Gastrocnemius medialis (tissue), 4 donors: ENCODE data around the gene SLC2A1. TPM values are rescaled to one million over a fixed set of nuclear protein-coding genes. Genes with fewer than 3 reads are reported as not detected.
"Not testable (repeated sequence)": the region's sequence is repeated elsewhere in the genome, so short reads cannot be mapped to it uniquely, and the experiment has no call there.

Source experiments
- ATAC-seq, 2 donors: fragments of 150-250 bp; one replicate each; pipeline ENCODE4 v1.9.1; 2016
- DNase-seq, 2 donors: peaks; one replicate each; pipeline ENCODE4 v3.0.0-alpha.2; 2019
- H3K27ac ChIP-seq, 4 donors: fragments of 200-600 bp; sonication (generic); 1 replicate in 1 of 4; 2 replicates in 3 of 4; pipeline ENCODE4 v1.5.1; 2016 to 2018; ENCODE audit warnings: mild to moderate bottlenecking in 2 of 4, moderate library complexity in 1 of 4
- H3K27me3 ChIP-seq, 3 donors: fragments of 200-600 bp; sonication (generic) in 2 of 3; 1 replicate in 1 of 3; 2 replicates in 2 of 3; pipeline versions ENCODE4 v1.5.1 to v1.6.0; 2016 to 2019; ENCODE audit warnings: mild to moderate bottlenecking in 1 of 3, moderate library complexity in 1 of 3
- H3K36me3 ChIP-seq, 2 donors: fragments of 200-600 bp; sonication (generic) in 1 of 2; one replicate each; pipeline ENCODE4 v1.5.1; 2017 to 2018
- H3K4me1 ChIP-seq, 2 donors: fragments of 200-600 bp; sonication (generic) in 1 of 2; one replicate each; pipeline ENCODE4 v1.5.1; 2016 to 2017; ENCODE audit warnings: mild to moderate bottlenecking in 2 of 2
- H3K4me3 ChIP-seq, 4 donors: fragments of 200-600 bp; sonication (generic) in 3 of 4; 1 replicate in 1 of 4; 2 replicates in 3 of 4; pipeline ENCODE4 v1.5.1; 2016 to 2019; ENCODE audit warnings: mild to moderate bottlenecking in 2 of 4
- H3K9me3 ChIP-seq, 3 donors: fragments of 200-600 bp; sonication (generic) in 2 of 3; 1 replicate in 1 of 3; 2 replicates in 2 of 3; pipeline ENCODE4 v1.5.1; 2016 to 2019
- CTCF ChIP-seq, 5 experiments: fragments of 450-650 bp in 3 of 5; fragments of 200-600 bp in 2 of 5; sonication (generic) in 2 of 5; IDR thresholded peaks in 4 of 5; conservative IDR thresholded peaks in 1 of 5; 1 replicate in 4 of 5; 2 replicates in 1 of 5; pipeline ENCODE4 v1.5.1; 2016 to 2019; ENCODE audit warnings: antibody characterized with exemption in 5 of 5, mild to moderate bottlenecking in 3 of 5, moderate library complexity in 3 of 5
- POLR2A ChIP-seq, 2 donors: fragments of 450-650 bp; IDR thresholded peaks; one replicate each; pipeline ENCODE4 v1.6.1; 2017; ENCODE audit warnings: antibody characterized with exemption in 2 of 2, mild to moderate bottlenecking in 2 of 2, moderate library complexity in 2 of 2
- in situ Hi-C, 4 donors: fragments of 200-750 bp; cut with MboI; loops; one replicate each; pipeline versions ENCODE4 v1.15.0 to v1.8.0; 2017; ENCODE audit warnings: low sequenced_read_pairs in 4 of 4
- intact Hi-C: fragments of 100-400 bp; cut with DNase I; formaldehyde crosslinking; loops from one replicate; pipeline ENCODE4 v1.15.1; 2023; ENCODE audit warnings: low total_unique reads
- total RNA-seq, 4 donors: library from RNA; depleted of rRNA; stranded (reverse); fragments of >200 nt; gene quantifications; one replicate each; pipeline versions ENCODE4 v1.1.0 to v1.2.3, GENCODE V29; 2016

Gene SLC2A1
- total RNA-seq, 4 donors from 2014 or later: 6.3 to 16.1 (median 9.4) TPM

GRCh38 chr1:42923367-42924081 is 35.1 kb downstream of the SLC2A1 start:
- H3K27ac ChIP-seq: peak overlapping the region; percentile 75 to 85 (median 77)
- ATAC-seq (peak; percentile 5 to 10), DNase-seq (no peak)
- TF ChIP-seq POLR2A (IDR thresholded peaks at IDR 0.05): no peak
- intact Hi-C loops: loop anchor here (2.0 to 10.0 kb wide), 3 partner anchors 35 to 251 kb away; partner anchors contain the start of genes CFAP57, EBNA1BP2, ERMAP and SLC2A1
- H3K36me3 ChIP-seq: no peaks in the 10 kb centered on the region
- H3K4me3 ChIP-seq: peak overlapping the region; percentile 67 to 83 (median 76)
- peaks cover 4 to 17% (median 10%) of the 10 kb centered on the region in 3 donors for H3K27me3 ChIP-seq
- H3K9me3 ChIP-seq: no peaks in the 10 kb centered on the region
- in situ Hi-C loops: no loop called here
- peaks cover 3 to 10% of the 10 kb centered on the region in 2 donors for H3K4me1 ChIP-seq

- Histone ChIP-seq H3K9me3 (no peaks in the 10 kb centered on the region), H3K27me3 (peaks cover 4 to 17% (median 10%) of the 10 kb centered on the region in 3 donors), H3K27ac (no peak overlapping the region), H3K36me3 (no peaks in the 10 kb centered on the region), H3K4me1 (peaks cover 3 to 10% of the 10 kb centered on the region in 2 donors), H3K4me3 (no peak overlapping the region)
- intact Hi-C loops (loop anchor here (10.0 kb wide), 2 partner anchors 108 to 252 kb away; partner anchors contain the start of genes CFAP57, EBNA1BP2, ERMAP and SVBP), in situ Hi-C loops (no loop called here)
- TF ChIP-seq CTCF (IDR thresholded peaks at IDR 0.05 in 4 of 5, conservative IDR thresholded peaks at IDR 0.05 in 1 of 5) (peak; percentile 6 to 53 (median 37)), POLR2A (IDR thresholded peaks at IDR 0.05) (no peak)
- no peak for DNase-seq
- peak; percentile 20 to 33 for ATAC-seq
These were observed 35.8 kb downstream of the SLC2A1 start for GRCh38 chr1:42922687-42923366.

GRCh38 chr1:42921769-42922168 is 36.9 kb downstream of the SLC2A1 start:
- Histone ChIP-seq H3K27me3 (peaks cover 4 to 17% (median 10%) of the 10 kb centered on the region in 3 donors), H3K4me3 (no peak overlapping the region), H3K4me1 (peaks cover 3 to 10% of the 10 kb centered on the region in 2 donors), H3K36me3 (no peaks in the 10 kb centered on the region), H3K27ac (no peak overlapping the region), H3K9me3 (no peaks in the 10 kb centered on the region)
- ATAC-seq: no peak
- in situ Hi-C loops (no loop called here), intact Hi-C loops (loop anchor here (10.0 kb wide), 2 partner anchors 107 to 253 kb away; partner anchors contain the start of genes CFAP57, EBNA1BP2, ERMAP and SVBP)
- DNase-seq: no peak
- no peak for TF ChIP-seq CTCF (IDR thresholded peaks at IDR 0.05 in 4 of 5, conservative IDR thresholded peaks at IDR 0.05 in 1 of 5)
- no peak for TF ChIP-seq POLR2A (IDR thresholded peaks at IDR 0.05)

- in situ Hi-C loops: not testable (repeated sequence)
These were observed 39.0 kb downstream of the SLC2A1 start for GRCh38 chr1:42919651-42920050.

GRCh38 chr1:42917241-42917495 is 41.5 kb downstream of the SLC2A1 start:
- in situ Hi-C loops (no loop called here), intact Hi-C loops (no loop called here)
- ATAC-seq (no peak), DNase-seq (no peak)
- H3K36me3 ChIP-seq: no peaks in the 10 kb centered on the region
- no peak overlapping the region for H3K27ac ChIP-seq
- TF ChIP-seq POLR2A (IDR thresholded peaks at IDR 0.05) (no peak), CTCF (IDR thresholded peaks at IDR 0.05 in 4 of 5, conservative IDR thresholded peaks at IDR 0.05 in 1 of 5) (no peak)
- H3K4me3 ChIP-seq: no peak overlapping the region
- no peaks in the 10 kb centered on the region for H3K4me1 ChIP-seq
- H3K9me3 ChIP-seq: no peaks in the 10 kb centered on the region
- H3K27me3 ChIP-seq: peaks cover 0 to 6% (median 0%) of the 10 kb centered on the region in 3 donors

More at GRCh38 chr1:42919651-42920050, 39.0 kb downstream of the SLC2A1 start:
- H3K4me3 ChIP-seq, H3K4me1 ChIP-seq, H3K27ac ChIP-seq, H3K36me3 ChIP-seq, ATAC-seq, DNase-seq, H3K9me3 ChIP-seq: not testable (repeated sequence)
- H3K27me3 ChIP-seq: peaks cover 4 to 13% (median 10%) of the 10 kb centered on the region in 3 donors
- intact Hi-C loops: loop anchor here (10.0 kb wide), 2 partner anchors 105 to 255 kb away; partner anchors contain the start of genes CFAP57, EBNA1BP2, ERMAP and SVBP
